AG08395 (cell line): ENCODE measurements around the gene STX12.
"Not testable (repeated sequence)": the region's sequence is repeated elsewhere in the genome, so short reads cannot be mapped to it uniquely, and the experiment has no call there.

Experiments
- DNase-seq: peaks from one replicate; pipeline ENCODE4 v3.0.0; 2012; ENCODE audit warnings: mixed read lengths, low spot score

STX12 gene

DNA sequence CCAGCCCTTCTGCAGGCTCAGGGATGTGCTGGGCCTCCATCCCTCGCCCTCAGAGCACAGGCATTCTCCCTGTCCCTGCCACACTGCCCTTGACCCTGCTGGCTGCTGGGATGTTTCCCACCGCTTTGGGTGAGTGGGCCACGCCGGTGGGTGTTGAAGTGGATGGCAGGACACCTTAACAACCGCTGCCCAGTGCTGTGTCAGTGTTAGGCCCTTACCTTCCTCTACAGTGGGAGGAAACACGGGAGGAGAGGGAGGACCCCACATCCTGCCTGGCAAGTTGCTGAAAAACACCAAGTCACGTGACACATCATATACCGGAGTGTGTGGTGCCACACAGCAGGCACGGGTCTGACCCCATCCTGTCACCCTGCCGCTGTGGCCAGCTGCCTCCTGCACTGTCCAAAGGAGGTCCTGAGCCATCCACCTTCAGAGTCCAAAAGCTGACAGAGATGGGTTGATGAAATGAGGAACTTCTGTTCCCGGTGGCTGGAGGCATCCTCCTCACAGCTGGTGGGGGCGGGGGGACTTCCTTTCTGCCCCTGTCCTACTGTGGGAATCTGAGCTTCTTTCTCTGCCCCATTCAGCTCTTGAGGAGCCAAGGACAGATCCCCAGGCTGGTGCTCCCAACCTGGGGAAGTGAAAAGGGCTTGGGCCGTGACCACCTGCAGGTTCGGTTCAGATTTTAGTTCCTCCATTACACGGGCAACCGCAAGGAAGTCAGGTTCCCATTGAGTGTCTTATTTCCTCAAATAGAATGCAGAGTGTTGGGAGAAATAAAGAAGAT, 96.1 kb downstream of the STX12 start:
- DNase-seq, result no peak

DNA sequence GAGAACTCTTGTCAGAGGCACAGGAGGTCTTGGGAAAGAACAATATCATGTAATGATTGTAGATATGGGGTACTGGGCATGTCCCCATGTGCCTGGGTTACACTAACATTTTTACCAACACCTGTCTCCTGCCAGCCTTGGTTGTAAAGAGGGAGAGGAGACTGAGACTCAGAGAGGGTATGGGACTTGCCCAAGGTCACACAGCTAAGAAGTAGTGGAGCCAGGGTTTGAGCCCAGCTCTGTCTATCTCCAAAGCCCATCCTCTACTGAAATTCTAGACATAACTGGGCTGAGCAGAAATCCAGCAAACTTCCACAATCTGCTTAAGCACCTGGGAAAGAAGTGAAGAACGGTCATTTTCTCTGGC, 96.7 kb downstream of the STX12 start:
- DNase-seq, result no peak

DNA sequence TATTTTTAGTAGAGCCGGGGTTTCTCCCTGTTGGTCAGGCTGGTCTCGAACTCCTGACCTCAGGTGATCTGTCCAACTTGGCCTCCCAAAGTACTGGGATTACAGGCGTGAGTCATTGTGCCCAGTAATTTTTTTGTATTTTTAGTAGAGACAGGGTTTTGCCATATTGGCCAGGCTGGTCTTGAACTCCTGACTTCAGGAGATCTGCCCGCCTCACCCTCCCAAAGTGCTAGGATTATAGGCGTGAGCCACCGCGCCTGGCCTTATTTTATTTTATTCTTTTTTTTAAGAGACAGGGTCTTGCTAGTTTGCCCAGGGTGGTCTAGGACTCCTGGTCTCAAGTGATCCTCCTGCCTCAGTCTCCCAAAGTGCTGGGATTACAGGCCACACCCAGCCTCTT, 98.1 kb downstream of the STX12 start:
- not testable (repeated sequence) for DNase-seq

DNA sequence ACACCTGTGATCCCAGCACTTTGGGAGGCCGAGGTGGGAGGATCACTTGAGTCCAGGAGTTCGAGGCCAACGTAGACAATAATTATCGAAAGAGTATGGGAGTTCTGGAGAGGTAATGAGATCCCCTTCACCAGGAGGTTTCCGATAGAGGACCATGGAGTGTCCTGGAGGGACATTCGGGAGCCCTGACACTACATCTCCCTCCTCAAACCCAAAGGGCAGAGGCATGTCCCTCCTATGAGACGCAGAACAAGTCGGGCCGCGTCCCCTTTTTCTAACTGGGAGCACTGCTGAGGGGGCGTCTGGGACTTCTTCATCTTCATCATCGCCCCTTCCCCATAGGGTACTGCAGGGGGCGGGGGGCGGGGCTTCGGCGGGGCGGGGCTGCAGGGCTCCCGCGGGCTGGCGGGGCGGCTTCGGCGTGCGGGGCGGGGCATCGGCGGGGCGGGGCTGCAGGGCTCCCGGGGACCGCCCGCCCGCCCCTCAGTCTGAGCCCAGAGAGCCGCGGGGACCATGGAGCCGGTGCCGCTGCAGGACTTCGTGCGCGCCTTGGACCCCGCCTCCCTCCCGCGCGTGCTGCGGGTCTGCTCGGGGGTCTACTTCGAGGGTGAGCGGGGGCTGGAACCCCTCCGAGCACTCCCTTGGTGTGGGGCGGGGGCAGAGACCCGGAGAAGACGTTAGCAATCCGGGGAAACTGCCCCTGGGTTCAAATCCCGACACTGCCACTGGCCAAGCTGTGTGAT, 99.2 kb downstream of the STX12 start, which contains the start of gene THEMIS2:
TSS of gene THEMIS2 (plus strand) at position 486 of the 743 bp plus-strand sequence. CDS start at position 514, 28 bp downstream.
- peak; percentile 85 for DNase-seq

DNA sequence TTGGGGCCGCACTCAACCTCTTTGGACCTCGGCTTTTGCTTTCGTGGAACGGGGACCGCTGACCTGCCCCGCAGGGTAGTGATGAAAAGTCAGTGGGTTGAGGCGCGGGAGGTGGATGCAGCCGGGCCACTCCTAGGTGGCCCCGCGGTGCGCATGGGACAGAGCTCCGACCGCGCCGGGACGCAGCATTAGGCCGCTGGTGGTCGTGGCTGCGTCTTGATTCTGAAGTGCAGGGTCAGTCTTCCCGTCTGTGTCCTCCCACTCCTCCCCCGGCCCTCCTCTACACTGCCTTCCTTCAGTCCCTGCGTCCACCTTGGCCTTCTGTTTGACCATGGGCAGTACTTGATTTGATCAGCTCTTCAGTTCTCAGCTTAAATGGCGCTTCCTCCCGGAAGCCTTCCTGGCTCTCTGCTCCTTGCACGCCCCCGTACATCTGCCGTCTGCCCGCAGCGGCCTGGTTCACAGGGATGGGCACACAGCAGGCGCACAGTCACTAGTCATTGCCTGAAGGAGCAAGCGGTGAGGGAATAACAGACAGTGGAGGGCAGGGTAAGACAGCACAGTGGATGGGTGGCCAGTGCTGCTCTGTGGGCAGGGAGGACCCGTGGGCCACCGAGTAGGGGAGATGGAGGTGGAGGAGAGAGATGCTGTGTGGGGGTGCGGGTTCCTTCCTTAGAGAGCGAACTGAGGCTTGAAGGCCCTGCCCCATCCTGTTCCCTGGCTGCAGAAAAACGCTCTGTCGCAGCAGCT, 100.0 kb downstream of the STX12 start:
- no peak for DNase-seq

DNA sequence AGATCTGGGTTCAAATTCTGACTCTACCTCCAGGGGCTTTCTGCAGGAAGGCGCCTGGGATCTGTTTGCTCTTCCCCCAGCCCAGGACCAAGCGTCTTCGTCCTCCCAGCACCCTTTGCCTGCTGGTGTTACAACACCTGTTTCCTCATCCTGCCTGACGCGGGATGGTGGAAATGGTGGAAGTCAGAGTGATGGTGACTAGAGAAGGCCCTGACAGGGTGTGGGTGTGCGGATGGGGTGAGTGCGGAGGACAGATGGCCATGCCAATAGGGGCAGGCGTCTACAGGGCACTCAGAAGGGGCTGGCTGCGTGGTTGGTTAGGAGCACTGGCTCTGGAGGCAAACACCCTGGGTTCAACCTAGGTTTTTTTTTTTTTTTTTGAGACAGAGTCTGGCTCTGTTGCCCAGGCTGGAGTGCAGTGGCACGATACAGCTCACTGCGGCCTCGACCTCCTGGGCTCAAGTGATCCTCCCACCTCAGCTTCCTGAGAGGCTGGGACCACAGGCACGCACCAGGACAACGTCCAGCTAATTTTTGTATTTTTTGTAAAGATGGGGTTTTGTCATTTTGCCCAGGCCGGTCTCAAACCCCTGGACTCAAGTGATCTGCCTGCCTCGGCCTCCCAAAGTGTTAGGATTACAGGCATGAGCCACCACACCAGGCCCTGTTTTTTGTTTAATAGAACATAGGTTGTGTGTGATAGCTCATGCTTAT, 100.8 kb downstream of the STX12 start:
- no peak for DNase-seq
